ENCODE measurements around the gene STK11IP. TPM values are rescaled to one million over a fixed set of nuclear protein-coding genes. Genes with fewer than 3 reads are reported as not detected.

Gene STK11IP, protein sequence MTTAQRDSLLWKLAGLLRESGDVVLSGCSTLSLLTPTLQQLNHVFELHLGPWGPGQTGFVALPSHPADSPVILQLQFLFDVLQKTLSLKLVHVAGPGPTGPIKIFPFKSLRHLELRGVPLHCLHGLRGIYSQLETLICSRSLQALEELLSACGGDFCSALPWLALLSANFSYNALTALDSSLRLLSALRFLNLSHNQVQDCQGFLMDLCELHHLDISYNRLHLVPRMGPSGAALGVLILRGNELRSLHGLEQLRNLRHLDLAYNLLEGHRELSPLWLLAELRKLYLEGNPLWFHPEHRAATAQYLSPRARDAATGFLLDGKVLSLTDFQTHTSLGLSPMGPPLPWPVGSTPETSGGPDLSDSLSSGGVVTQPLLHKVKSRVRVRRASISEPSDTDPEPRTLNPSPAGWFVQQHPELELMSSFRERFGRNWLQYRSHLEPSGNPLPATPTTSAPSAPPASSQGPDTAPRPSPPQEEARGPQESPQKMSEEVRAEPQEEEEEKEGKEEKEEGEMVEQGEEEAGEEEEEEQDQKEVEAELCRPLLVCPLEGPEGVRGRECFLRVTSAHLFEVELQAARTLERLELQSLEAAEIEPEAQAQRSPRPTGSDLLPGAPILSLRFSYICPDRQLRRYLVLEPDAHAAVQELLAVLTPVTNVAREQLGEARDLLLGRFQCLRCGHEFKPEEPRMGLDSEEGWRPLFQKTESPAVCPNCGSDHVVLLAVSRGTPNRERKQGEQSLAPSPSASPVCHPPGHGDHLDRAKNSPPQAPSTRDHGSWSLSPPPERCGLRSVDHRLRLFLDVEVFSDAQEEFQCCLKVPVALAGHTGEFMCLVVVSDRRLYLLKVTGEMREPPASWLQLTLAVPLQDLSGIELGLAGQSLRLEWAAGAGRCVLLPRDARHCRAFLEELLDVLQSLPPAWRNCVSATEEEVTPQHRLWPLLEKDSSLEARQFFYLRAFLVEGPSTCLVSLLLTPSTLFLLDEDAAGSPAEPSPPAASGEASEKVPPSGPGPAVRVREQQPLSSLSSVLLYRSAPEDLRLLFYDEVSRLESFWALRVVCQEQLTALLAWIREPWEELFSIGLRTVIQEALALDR
- 20.0 TPM for polyA plus RNA-seq (2013, experiment 1 of 2; ENCODE audit: insufficient read length)
- 16.1 TPM for polyA plus RNA-seq (2013, experiment 2 of 2; ENCODE audit: insufficient read length)

DNA sequence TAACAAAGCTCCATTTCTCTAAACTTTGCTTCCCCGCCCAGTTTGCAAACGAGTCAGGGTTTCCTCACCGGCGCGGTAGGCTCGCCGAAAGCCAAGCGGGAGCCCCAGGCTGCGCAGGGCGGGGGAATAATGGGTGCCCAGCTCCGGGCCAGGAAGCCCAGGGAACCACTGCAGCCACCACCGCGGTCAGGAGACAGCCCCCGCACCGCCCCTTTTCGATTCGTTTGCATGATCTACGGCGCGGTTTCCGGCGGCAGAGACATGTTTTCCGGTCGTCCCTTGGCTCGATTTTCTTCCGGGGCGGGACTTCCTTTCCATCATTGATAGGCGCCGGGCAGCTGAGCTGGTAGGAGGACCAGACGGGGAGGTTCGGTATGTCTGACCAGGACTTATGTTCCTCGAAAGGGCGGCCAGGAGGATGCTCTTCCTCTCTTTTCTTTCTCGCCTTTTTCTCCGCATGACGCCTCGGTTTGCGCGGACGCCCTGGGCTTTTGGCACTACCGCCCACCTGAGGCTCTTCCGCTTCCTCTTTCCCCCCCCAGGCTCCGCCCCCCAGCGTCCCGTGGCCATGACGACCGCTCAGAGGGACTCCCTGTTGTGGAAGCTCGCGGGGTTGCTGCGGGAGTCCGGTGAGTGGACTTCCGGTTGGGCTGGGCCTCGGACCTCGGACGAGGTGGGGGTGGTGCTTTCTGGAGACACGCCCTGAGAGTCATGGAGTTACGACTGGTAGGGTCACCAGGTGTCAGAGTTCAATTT lies at the start of gene STK11IP:
TSS of gene STK11IP (plus strand) at position 306 of the 756 bp plus-strand sequence. CDS start at position 569, 263 bp downstream.
- peak; percentile 97 for DNase-seq

GRCh38 chr2:219548990-219549389 lies 48.7 kb upstream of the STK11IP start:
- no peak for DNase-seq

DNA sequence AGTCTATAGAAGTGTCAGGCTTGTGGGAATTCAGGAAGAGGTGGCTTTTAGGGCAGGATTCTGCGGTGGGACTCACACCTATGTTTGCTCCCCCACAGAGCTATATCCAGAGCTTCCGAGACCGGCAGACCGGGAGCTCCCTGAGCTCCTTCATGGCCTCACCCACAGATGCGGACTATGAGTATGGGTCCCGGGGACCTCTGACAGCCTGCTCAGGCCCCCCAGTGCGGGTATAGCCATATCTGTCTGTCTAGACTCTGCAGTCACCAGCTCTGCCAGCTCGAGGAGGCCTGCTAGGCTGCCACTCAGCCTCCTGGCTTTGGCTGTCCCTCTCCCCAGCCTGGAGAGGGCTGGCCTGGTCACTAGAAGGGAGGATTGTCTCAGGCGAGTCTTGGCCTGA lies 48.0 kb upstream of the STK11IP start:
- no peak for DNase-seq

DNA sequence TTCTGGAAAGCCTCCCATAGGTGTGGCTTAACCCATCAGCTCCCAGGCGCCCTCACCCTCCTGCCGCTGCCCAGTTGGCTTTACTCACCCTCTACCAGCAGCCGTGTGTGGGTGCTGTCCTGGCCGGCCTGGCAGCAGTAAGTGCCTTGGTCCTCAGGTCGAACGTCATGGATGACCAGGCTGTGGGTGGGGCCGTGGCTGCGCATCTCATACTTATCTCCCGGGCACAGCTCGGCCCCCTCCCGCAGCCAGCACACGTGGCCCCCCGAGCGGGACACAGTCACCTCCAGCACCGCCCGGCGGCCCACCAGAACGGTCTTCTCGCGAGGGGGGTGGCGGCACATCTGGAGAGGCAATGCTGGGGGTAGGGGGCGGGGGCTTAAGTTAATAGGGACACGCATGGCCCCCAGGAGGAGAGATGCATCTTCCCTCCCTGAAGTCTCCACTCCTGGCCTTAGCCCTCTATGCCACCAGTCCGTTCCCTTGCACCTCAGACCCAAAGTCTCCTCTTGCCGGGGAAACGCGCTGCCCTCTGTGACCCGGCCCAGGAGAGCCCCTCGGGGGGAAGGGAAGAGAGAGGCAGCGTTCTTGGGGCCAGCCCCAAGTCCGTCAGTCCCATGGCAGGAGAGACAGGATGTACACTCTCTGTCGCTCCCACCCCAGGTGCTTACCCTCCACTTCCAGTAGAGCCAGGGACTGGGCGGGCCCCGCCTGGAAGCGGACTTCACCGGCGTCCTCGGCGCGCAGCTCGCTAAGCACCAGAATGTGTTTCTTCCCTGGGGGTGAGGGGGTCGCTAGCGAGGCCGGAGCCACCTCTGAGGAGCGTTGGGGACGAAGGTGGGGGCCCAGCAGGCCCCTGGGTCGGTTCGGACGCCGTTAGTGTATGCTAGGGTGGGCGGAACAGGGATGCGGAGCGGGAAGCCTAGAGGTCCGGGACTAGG lies 45.9 kb upstream of the STK11IP start:
- DNase-seq = no peak

GRCh38 chr2:219552382-219553167 lies 45.1 kb upstream of the STK11IP start:
- DNase-seq = peak; percentile 78

- DNase-seq = no peak
Observed at GRCh38 chr2:219553168-219553417, 44.6 kb upstream of the STK11IP start.

DNA sequence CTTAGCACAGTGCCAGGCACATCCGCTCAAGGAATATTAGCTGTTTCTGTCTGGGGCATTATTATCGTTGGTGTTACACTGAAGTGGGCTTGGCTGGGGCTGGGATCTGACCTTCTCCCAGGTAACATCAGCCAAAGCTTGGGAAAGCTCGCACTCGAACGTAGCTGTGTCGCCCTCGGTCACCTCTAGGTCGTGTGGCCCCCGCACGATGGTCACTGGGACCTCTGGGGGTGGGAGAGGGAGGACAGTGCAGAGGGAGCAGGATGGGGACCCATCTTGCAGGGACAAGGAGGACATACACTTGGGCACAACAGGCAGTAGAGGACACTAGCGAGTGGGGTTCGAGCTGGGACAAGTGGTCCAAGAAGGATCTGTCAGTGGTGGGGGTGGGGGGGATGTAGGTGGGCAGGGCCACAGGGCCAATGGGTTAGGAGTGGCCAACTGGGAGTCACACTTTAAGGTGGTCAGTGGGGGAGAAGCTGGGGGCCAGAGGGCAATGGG lies 44.1 kb upstream of the STK11IP start:
- no peak for DNase-seq

GRCh38 chr2:219554350-219554749 lies 43.3 kb upstream of the STK11IP start:
- DNase-seq = no peak

- DNase-seq = no peak
Observed at GRCh38 chr2:219555956-219556355, 41.7 kb upstream of the STK11IP start.

DNA sequence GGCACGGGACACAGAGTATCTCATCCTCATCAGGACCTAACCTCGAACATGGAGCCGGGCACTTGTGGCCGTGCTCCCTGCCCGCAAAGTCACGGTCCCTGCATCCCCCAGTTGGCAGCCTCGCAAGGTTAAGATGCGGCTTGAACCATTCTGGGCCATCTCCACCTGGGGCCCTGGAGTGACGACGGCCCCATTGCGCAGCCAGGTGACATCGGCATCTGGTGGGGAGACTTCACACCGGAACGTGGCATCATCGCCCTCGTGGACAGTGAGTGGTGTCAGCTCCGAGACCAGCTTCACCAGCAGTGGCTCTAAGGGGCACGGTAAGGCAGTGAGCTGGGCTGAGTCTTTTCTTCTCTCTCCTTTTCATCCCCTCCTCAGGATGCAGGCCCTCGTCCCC lies 41.2 kb upstream of the STK11IP start:
- no peak for DNase-seq

DNA sequence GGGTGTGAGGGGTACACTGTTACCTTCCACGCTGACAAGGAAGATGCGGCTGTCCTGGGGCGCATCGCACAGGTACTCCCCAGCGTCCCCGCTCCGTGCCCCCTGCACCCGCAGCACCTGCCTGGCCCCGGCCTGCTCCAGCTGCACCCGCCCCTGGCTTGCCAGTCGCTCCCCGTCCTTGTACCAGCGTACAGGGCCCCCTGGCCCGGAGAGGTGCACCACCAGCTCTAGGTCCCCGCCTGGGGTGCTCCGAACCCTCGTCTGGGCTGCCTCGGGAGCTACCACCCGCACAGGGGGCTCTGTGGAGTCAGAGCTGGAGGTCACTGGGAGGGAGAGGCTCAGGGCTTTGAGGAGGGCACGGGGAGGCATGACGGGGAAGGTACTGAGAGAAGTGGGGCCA lies 40.3 kb upstream of the STK11IP start:
- DNase-seq = no peak

DNA sequence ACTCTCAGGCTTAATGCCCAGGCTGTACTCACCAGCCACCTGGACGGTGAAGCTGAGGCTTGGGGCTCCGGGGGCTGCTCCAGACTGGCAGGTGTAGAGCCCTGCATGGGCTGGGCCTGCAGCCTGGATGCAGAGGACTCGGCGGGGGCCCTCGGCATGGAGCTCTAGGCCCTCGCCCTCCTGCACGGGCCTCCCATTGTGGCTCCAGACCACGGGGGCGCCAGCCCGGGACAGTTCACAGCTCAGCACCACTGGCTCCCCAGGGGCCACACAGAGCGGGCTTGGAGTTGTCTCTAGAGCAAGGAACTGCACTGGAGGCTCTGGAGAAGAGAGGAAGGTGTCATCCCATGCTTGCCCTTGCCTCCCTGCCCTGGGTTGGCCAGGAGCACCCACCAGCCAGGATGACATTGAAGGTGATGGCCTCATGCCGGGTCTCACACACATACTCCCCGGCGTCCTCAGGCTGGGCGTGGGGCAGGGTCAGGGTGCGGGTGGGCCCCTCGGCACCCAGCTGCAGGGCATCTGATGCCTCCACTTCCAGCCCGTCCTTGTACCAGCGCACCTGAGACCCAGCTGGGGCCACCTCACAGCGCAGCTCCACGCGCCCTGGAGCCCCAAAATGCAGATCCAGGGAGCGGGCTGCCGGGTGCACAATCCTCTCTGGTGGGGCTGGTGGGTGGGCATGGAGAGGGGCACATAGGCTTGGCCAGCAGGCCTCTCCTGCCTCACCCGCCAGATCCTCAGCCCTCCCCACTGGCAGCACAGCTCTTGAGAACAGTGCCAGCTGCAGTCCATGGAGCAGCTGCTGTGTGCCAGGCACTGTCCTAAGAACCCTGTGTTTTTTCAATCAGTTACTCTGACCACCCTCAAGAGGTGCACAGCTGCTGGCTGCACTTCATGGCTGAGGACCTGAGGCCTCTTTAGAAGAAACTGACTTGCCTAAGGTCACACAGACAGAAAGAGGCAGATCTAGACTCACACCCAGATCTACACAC lies 39.6 kb upstream of the STK11IP start:
- DNase-seq = no peak

- peak; percentile 57 for DNase-seq
Observed at GRCh38 chr2:219559156-219559915, 38.3 kb upstream of the STK11IP start.

- no peak for DNase-seq
Observed at GRCh38 chr2:219560037-219560892, 37.4 kb upstream of the STK11IP start.

GRCh38 chr2:219560893-219561178 lies 36.8 kb upstream of the STK11IP start:
- no peak for DNase-seq

DNA sequence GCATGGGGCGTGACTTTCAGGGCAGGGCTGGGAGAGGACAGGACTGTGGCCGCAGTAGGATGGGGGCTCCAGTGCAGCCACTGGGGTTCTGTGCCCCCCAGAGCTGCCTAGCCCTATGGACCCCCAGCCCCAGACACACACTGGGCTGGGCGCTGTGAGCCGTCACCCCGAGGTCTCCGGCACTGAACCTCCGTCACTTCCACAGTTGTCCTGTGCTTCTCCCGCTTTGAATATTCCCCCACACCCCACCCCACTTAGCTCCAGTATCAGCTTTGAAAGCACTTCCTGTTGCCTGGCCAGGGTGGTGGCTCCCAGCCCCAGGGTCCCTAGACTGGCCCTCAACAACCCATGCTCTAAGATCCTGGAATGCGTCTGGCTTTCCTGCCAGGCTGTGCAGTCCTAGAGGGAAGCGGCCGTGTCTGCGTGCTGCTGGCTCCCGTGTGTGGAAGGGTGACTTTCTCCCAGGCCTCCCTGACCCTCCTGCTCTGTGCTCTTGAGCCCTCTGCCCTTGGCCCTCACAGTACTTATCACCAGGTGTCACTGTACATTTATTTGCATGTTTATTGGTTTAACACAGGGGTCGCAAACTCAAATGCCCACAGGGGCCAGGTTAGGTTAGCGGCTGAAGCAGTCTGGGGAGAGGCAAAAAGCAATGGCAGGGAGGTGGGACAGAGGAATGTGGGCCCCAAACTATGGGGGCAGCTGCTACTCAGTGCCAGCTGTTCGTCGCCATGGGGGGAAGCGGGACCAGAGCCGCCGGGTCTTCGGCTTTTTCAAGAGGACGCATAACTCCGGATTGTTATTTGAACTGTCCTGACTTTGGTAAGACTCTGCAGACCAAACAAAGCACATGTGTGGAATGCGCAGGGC lies 36.2 kb upstream of the STK11IP start:
- no peak for DNase-seq

All from fibroblast of skin of scalp (primary cell).